Spleen (tissue), 11 donors: ENCODE data around the gene HOXB5. TPM values are rescaled to one million over a fixed set of nuclear protein-coding genes. Genes with fewer than 3 reads are reported as not detected.

Experiments used
- DNase-seq: peaks from one replicate; pipeline ENCODE4 v3.0.0-alpha.2; 2020
- H3K27ac ChIP-seq, 8 donors: fragments of 200-600 bp; sonication (generic) in 7 of 8; 1 replicate in 4 of 8; 2 replicates in 4 of 8; pipeline versions ENCODE4 v1.5.0 to v1.8.0; 2016 to 2021; ENCODE audit warnings: inconsistent platforms in 4 of 8, mild to moderate bottlenecking in 4 of 8, moderate library complexity in 1 of 8
- H3K27me3 ChIP-seq, 7 donors: fragments of 200-600 bp; sonication (generic) in 6 of 7; replicated peaks in 1 of 7; 1 replicate in 4 of 7; 2 replicates in 3 of 7; pipeline versions ENCODE4 v1.5.0 to v1.8.0; 2016 to 2021; ENCODE audit warnings: inconsistent platforms in 3 of 7, mild to moderate bottlenecking in 1 of 7
- H3K36me3 ChIP-seq, 6 donors: fragments of 200-600 bp; sonication (generic) in 5 of 6; 1 replicate in 4 of 6; 2 replicates in 2 of 6; pipeline versions ENCODE4 v1.5.0 to v1.8.0; 2016 to 2021; ENCODE audit warnings: inconsistent platforms in 2 of 6
- H3K4me1 ChIP-seq, 6 donors: fragments of 200-600 bp; sonication (generic) in 5 of 6; 1 replicate in 3 of 6; 2 replicates in 3 of 6; pipeline versions ENCODE4 v1.5.0 to v1.8.0; 2016 to 2021; ENCODE audit warnings: inconsistent platforms in 3 of 6
- H3K4me3 ChIP-seq, 8 donors: fragments of 200-600 bp; sonication (generic) in 7 of 8; 1 replicate in 4 of 8; 2 replicates in 4 of 8; pipeline versions ENCODE4 v1.5.0 to v1.8.0; 2016 to 2021; ENCODE audit warnings: inconsistent platforms in 4 of 8, mild to moderate bottlenecking in 4 of 8, moderate library complexity in 2 of 8
- H3K9me3 ChIP-seq, 8 donors: fragments of 200-600 bp; sonication (generic) in 7 of 8; 1 replicate in 4 of 8; 2 replicates in 4 of 8; pipeline versions ENCODE4 v1.5.0 to v1.8.0; 2016 to 2021; ENCODE audit warnings: inconsistent platforms in 4 of 8
- POLR2A ChIP-seq, 3 donors: fragments of 450-650 bp; IDR thresholded peaks; one replicate each; pipeline ENCODE4 v1.5.1; 2017; ENCODE audit warnings: antibody characterized with exemption in 3 of 3, mild to moderate bottlenecking in 1 of 3
- POLR2AphosphoS5 ChIP-seq, 3 donors: sonication (generic); formaldehyde crosslinking; IDR thresholded peaks; one replicate each; pipeline ENCODE4 v1.5.1; 2017; ENCODE audit warnings: antibody characterized with exemption in 3 of 3
- WGBS, 5 donors: extraction: QIAGEN DNeasy Blood & Tissue Kit in 3 of 5; methylation state at CpG; one replicate each; pipeline versions ENCODE4 v1.1.5 to v1.1.7; 2013 to 2018; 5-methylcytosine and 5-hydroxymethylcytosine counted together
- intact Hi-C: fragments of 100-400 bp; cut with DNase I; formaldehyde crosslinking; loops from one replicate; pipeline ENCODE4 v1.15.0; 2023; ENCODE audit warnings: low total_unique reads
- polyA plus RNA-seq, 3 donors: library from polyadenylated mRNA; stranded (reverse); fragments of 200-250 nt; gene quantifications; one replicate each; pipeline ENCODE4 v1.2.1, GENCODE V29; 2013
- total RNA-seq, 7 donors: library from RNA; depleted of rRNA in 3 of 7; stranded (reverse); fragments of >200 nt in 3 of 7; fragmentation: NEBNext Ultra II Directional in 4 of 7; extraction: Animal tissue kit (Norgen Biotek cat#: 25700) in 4 of 7; gene quantifications; one replicate each; pipeline versions ENCODE4 v1.1.0 to v1.2.1, GENCODE V29; 2016 to 2021
- TF ChIP-seq, protein P1 (sequence below), 11 experiments: fragments of 200-600 bp in 7 of 11; fragments of 450-650 bp in 4 of 11; sonication (generic) in 4 of 11; IDR thresholded peaks in 8 of 11; conservative IDR thresholded peaks in 3 of 11; 1 replicate in 7 of 11; 2 replicates in 4 of 11; pipeline versions ENCODE4 v1.4.0 to v1.8.0; 2016 to 2021; ENCODE audit warnings: antibody characterized with exemption in 11 of 11, inconsistent platforms in 4 of 11, mild to moderate bottlenecking in 1 of 11
- donor health status: healthy with polysubstance abuse.
- donor health status: DM: no; HTN: no; CAD: no; lungs with moderate emphysema.
- donor health status: DM: no; HTN: no; CAD: no.
- donor health status: Bipolar disorder and iron deficiency.
- donor health status: healthy.
- donor health status: DM: no; HTN: no; CAD: no.
- donor health status: DM: yes; HTN: yes; CAD: no.

Gene HOXB5
- total and polyA plus RNA-seq, 10 donors, result 0.43 to 2.6 (median 1.1) TPM

- TF ChIP-seq, protein P1, sequence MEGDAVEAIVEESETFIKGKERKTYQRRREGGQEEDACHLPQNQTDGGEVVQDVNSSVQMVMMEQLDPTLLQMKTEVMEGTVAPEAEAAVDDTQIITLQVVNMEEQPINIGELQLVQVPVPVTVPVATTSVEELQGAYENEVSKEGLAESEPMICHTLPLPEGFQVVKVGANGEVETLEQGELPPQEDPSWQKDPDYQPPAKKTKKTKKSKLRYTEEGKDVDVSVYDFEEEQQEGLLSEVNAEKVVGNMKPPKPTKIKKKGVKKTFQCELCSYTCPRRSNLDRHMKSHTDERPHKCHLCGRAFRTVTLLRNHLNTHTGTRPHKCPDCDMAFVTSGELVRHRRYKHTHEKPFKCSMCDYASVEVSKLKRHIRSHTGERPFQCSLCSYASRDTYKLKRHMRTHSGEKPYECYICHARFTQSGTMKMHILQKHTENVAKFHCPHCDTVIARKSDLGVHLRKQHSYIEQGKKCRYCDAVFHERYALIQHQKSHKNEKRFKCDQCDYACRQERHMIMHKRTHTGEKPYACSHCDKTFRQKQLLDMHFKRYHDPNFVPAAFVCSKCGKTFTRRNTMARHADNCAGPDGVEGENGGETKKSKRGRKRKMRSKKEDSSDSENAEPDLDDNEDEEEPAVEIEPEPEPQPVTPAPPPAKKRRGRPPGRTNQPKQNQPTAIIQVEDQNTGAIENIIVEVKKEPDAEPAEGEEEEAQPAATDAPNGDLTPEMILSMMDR (IDR thresholded peaks at IDR 0.05 in 8 of 11, conservative IDR thresholded peaks at IDR 0.05 in 3 of 11), result no peak
- peak in 1 of 3 donors; percentile 26 for TF ChIP-seq POLR2AphosphoS5 (IDR thresholded peaks at IDR 0.05)
- intact Hi-C loops, result loop anchor here (5.0 kb wide), 1 partner anchor 240 kb away; no protein-coding TSS in a partner anchor
- no peak for DNase-seq
- Histone ChIP-seq H3K36me3 (no peaks in the 10 kb centered on the region), H3K4me1 (peaks cover 10 to 86% (median 52%) of the 10 kb centered on the region in 6 donors), H3K27ac (peak overlapping the region in 7 of 8 donors; percentile 6 to 85 (median 81)), H3K27me3 (peaks cover 4 to 100% (median 87%) of the 10 kb centered on the region in 7 donors), H3K4me3 (peak overlapping the region in 5 of 8 donors; percentile 9 to 67 (median 36)), H3K9me3 (no peaks in the 10 kb centered on the region)
- 17 to 36% (median 24%) methylated on average over 21 to 33 of the region's 33 CpGs for WGBS, 5 donors
Measured at GRCh38 chr17:48592057-48592514, 1.5 kb downstream of the HOXB5 start.

GRCh38 chr17:48591255-48592056 lies 2.1 kb downstream of the HOXB5 start:
- peak overlapping the region in 6 of 8 donors; percentile 71 to 85 (median 82) for H3K27ac ChIP-seq
- no peak for TF ChIP-seq POLR2AphosphoS5 (IDR thresholded peaks at IDR 0.05)
- TF ChIP-seq, protein P1 (IDR thresholded peaks at IDR 0.05 in 8 of 11, conservative IDR thresholded peaks at IDR 0.05 in 3 of 11), result no peak
- no peak for TF ChIP-seq POLR2A (IDR thresholded peaks at IDR 0.05)
- peaks cover 4 to 100% (median 87%) of the 10 kb centered on the region in 7 donors for H3K27me3 ChIP-seq
- H3K36me3 ChIP-seq, result no peaks in the 10 kb centered on the region
- H3K4me3 ChIP-seq, result peak overlapping the region in 4 of 8 donors; percentile 28 to 67 (median 40)
- intact Hi-C loops, result loop anchor here (5.0 kb wide), 1 partner anchor 239 kb away; no protein-coding TSS in a partner anchor
- no peak for DNase-seq
- no peaks in the 10 kb centered on the region for H3K9me3 ChIP-seq
- 70 to 82% (median 79%) methylated on average over 10 of the region's 10 CpGs for WGBS, 5 donors
- H3K4me1 ChIP-seq, result peaks cover 10 to 86% (median 51%) of the 10 kb centered on the region in 6 donors

DNA sequence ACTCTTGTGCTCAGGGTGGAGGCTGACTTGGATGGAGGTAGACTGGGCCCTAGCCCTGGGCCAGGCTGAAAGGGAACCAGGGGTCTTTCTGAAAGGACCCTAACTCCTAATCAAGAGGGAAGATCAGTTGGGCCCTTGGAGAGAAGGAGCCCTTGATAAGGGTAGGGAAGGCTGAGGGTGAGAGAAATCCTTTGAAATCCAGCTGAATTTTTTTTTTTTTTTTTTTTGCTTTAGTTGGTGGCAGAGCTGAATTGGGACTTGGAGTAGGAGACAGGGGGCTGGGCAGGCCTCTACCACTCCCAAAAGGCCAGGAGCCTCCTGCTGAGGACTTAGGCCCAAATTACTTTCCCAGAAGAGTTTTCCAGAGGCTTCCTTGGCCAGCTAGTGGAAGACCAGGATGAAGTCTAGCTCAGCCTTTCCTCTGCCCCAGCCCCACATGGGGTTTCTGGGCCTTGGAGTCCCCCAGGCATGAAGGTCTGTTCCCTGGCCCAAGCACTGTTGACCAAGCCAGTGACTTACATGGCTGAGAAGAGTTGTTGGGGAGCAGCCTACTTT lies 2.9 kb downstream of the HOXB5 start:
- H3K9me3 ChIP-seq, result no peaks in the 10 kb centered on the region
- intact Hi-C loops, result loop anchor here (5.0 kb wide), 1 partner anchor 238 kb away; no protein-coding TSS in a partner anchor
- no peak for DNase-seq
- peaks cover 11 to 86% (median 51%) of the 10 kb centered on the region in 6 donors for H3K4me1 ChIP-seq
- TF ChIP-seq, protein P1 (IDR thresholded peaks at IDR 0.05 in 8 of 11, conservative IDR thresholded peaks at IDR 0.05 in 3 of 11), result no peak
- TF ChIP-seq POLR2A (IDR thresholded peaks at IDR 0.05) (no peak), POLR2AphosphoS5 (IDR thresholded peaks at IDR 0.05) (no peak)
- H3K36me3 ChIP-seq, result no peaks in the 10 kb centered on the region
- H3K4me3 ChIP-seq, result peak overlapping the region in 2 of 8 donors; percentile 24 to 81
- H3K27me3 ChIP-seq, result peaks cover 4 to 100% (median 87%) of the 10 kb centered on the region in 7 donors
- H3K27ac ChIP-seq, result peak overlapping the region in 6 of 8 donors; percentile 71 to 85 (median 82)
